ENCODE results near the gene JMJD1C. TPM values are rescaled to one million over a fixed set of nuclear protein-coding genes. Genes with fewer than 3 reads are reported as not detected.

Gene JMJD1C
- total and polyA plus RNA-seq, 2 donors = 27.8 to 273 TPM

DNA sequence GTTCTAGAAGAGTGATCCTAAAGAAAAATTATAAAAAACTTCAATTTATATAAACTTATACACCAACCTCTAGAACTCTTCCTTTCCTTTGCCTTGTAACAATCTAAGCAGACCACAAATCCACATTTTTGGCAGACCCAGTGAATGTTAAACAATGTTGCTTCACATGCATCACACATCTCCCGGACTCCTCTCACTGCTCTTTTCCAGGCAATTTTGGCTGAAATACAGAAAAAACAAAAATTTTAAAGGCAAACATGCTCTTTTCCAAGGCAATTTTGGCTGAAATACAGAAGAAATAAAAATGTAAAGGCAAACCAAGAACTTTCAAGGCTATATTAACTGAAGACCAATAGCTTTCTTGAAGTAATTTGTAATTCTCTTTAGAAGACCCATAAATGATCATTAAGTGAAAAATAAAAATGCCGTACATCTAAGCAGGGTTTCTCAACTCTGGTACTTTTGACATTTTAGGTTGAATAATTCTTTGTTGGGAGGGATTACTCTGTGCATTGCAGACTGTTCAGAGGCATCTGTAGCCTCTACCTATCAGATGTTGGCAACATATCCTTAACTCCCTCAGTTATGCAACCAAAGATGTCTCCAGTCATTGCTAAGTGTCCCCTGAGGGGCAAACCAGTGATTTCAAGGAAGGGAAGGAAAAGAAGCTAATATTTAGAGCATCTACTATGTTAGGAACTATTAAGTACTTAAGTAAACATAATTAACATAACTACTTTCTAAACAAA, 268.3 kb downstream of the JMJD1C start:
- 59% methylated on average over 2 of the region's 2 CpGs for WGBS
- no peak overlapping the region for H3K4me3 ChIP-seq (ENCODE audit: low read depth, low read length)
- no peak overlapping the region for H3K27ac ChIP-seq (ENCODE audit: low read depth)
- no peaks in the 10 kb centered on the region for H3K4me1 ChIP-seq (ENCODE audit: insufficient read depth)
- DNase-seq (ENCODE audit: extremely low spot score) = peak; percentile 43
- H3K36me3 ChIP-seq (ENCODE audit: insufficient read depth) = no peaks in the 10 kb centered on the region

DNA sequence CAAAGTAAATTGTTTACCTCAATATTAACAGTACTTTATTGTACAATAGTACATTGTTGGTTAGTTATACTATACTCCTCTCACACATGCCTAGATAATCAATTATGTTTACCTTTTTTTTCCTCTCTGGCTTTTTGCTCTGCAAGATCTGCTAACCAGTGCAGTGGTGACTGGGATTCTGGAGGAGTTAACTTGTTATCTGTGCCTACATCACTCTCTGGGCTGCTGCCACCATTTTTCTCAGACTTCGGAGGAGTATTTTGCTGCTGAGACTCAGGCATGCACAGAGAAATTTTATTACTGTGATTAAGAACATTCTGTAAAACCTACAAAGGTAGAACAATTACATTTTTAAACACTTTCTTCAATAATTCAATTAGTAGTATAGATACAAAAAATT, 273.0 kb downstream of the JMJD1C start:
- Histone ChIP-seq H3K36me3 (ENCODE audit: insufficient read depth) (no peaks in the 10 kb centered on the region), H3K4me3 (ENCODE audit: low read depth, low read length) (no peak overlapping the region), H3K27ac (ENCODE audit: low read depth) (no peak overlapping the region), H3K4me1 (ENCODE audit: insufficient read depth) (no peaks in the 10 kb centered on the region)
- WGBS = 32% methylated on average over 1 of the region's 1 CpG
- no peak for DNase-seq (ENCODE audit: extremely low spot score)

DNA sequence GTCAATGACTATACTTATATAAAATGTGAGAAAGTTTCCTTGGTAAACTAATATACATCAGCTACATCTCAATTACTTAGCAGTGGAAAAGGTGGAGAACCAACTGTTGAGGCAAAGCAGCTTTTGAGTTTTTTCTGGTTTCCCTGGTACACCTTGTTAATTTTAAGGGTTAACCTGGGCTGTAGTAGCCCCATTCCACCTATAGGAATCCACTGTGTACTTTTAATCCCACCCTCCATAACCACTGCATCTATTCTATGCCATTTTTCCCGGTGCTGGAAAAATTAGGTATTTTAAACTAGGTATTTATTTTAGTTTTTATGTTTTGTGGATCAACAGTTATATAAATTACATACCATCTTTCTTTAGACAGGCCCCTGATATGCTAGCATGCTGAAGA, 290.2 kb downstream of the JMJD1C start:
- no peak for DNase-seq (ENCODE audit: extremely low spot score)
- WGBS = 85% methylated on average over 1 of the region's 1 CpG
- H3K36me3 ChIP-seq (ENCODE audit: insufficient read depth) = peaks cover 2% of the 10 kb centered on the region
- H3K4me1 ChIP-seq (ENCODE audit: insufficient read depth) = no peaks in the 10 kb centered on the region
- H3K4me3 ChIP-seq (ENCODE audit: low read depth, low read length) = no peak overlapping the region
- no peak overlapping the region for H3K27ac ChIP-seq (ENCODE audit: low read depth)

DNA sequence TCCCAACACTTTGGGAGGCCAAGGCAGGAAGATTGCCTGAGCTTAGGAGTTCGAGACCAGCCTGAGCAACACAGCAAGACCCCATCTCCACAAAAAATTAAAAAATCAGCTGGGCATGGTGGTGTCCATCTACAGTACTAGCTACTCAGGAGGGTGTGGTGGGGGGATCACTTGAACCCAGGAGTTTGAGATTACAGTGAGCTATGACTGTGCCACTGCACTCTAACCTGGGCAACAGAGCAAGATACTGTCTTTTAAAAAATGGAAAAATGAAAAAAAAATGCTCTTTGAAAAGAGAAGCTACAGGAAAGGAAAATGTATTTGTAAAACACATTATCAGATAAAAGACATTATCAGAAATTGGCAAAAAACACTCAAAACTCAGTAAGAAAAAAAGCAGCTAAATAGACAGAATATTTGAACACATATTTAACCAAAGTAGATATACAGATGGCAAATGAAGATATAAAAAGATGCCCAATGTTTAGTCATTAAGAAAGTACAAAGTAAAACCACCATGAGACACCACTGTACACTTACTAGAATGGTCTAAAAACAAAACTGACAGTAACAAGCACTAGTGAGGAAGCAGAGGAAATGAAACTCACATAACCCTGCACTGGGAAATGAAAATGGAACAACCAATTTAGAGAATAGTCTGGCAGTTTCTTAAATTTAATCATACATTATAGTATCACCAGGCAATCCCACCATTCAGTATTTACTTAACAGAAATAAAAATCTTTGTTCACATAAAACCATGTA, 292.1 kb downstream of the JMJD1C start:
- Histone ChIP-seq H3K4me1 (ENCODE audit: insufficient read depth) (no peaks in the 10 kb centered on the region), H3K36me3 (ENCODE audit: insufficient read depth) (peaks cover 4% of the 10 kb centered on the region), H3K4me3 (ENCODE audit: low read depth, low read length) (no peak overlapping the region), H3K27ac (ENCODE audit: low read depth) (no peak overlapping the region)
- 92% methylated on average over 1 of the region's 1 CpG for WGBS
- no peak for DNase-seq (ENCODE audit: extremely low spot score)

DNA sequence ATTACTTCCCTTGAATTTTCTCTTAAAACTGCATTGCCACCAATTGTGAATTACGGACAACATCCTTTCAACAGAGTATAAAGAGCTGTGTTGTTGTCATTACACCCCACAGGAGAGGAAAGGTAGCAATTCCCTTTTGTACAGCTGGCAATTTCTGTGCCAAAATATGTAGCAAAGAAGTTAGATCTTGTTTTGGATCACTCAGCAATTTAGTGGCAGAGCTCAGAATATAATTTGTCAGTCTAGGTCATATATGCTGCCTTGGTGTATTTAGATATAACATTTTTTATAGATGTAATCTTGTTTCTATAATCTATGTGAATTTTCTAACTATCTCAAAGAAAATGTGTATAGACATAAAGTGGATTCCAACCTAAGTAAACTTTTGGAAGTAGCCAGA, 293.9 kb downstream of the JMJD1C start:
- Histone ChIP-seq H3K27ac (ENCODE audit: low read depth) (peak overlapping the region; percentile 59), H3K36me3 (ENCODE audit: insufficient read depth) (peaks cover 4% of the 10 kb centered on the region), H3K4me3 (ENCODE audit: low read depth, low read length) (no peak overlapping the region), H3K4me1 (ENCODE audit: insufficient read depth) (no peaks in the 10 kb centered on the region)
- WGBS = 94% methylated on average over 1 of the region's 1 CpG
- no peak for DNase-seq (ENCODE audit: extremely low spot score)

DNA sequence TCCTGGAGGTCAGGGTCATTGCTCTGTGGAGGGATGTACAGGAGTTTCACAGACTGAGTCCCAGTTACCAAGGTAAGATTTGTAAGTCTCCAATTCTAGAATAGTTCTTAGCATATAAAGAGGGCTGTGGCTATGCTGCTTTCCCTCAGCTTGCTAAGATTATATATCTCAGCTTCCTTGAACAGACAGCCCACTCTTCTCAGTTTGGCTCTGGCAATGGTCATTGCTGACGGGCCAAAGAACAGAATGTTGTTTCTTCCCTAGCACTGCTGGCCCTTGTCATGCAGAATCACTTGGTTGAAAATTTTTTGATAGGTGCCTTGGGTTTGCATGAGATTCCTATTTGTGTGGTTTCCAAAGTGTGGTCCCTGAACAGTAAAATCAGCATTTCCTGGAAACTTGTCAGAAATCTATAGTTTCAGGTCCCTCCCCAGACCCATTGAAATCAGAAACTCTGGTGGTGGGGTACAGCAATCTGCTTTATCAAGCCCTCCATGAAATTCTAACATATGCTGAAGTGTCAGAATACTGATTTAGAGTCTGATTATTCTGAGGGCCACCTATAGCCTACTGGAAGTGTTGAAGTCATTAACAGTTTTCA, 294.4 kb downstream of the JMJD1C start:
- 64% methylated on average over 1 of the region's 1 CpG for WGBS
- H3K4me1 ChIP-seq (ENCODE audit: insufficient read depth) = no peaks in the 10 kb centered on the region
- no peak overlapping the region for H3K4me3 ChIP-seq (ENCODE audit: low read depth, low read length)
- no peak overlapping the region for H3K27ac ChIP-seq (ENCODE audit: low read depth)
- peaks cover 4% of the 10 kb centered on the region for H3K36me3 ChIP-seq (ENCODE audit: insufficient read depth)
- DNase-seq (ENCODE audit: extremely low spot score) = no peak

DNA sequence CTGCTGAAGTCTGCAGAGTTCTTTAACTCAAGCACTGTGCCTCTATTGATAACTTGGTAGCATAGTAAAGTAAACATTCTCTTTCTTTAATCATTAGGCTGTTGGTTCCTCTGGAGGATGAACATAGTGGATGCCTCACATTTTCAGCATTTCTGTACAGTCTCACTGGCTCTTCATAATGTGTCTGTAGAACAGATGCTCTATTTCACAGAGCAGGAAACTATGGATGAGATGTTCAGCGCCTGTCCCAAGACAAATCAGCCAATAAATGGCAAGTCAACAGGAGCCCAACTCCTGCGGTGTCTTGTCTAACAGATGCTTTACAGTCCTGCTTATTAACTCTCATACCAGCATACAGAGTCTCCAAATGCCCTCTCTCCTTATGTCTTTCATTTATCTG, 296.2 kb downstream of the JMJD1C start:
- WGBS = 56% methylated on average over 2 of the region's 2 CpGs
- H3K27ac ChIP-seq (ENCODE audit: low read depth) = no peak overlapping the region
- H3K4me3 ChIP-seq (ENCODE audit: low read depth, low read length) = no peak overlapping the region
- H3K4me1 ChIP-seq (ENCODE audit: insufficient read depth) = no peaks in the 10 kb centered on the region
- DNase-seq (ENCODE audit: extremely low spot score) = no peak
- H3K36me3 ChIP-seq (ENCODE audit: insufficient read depth) = peaks cover 5% of the 10 kb centered on the region

DNA sequence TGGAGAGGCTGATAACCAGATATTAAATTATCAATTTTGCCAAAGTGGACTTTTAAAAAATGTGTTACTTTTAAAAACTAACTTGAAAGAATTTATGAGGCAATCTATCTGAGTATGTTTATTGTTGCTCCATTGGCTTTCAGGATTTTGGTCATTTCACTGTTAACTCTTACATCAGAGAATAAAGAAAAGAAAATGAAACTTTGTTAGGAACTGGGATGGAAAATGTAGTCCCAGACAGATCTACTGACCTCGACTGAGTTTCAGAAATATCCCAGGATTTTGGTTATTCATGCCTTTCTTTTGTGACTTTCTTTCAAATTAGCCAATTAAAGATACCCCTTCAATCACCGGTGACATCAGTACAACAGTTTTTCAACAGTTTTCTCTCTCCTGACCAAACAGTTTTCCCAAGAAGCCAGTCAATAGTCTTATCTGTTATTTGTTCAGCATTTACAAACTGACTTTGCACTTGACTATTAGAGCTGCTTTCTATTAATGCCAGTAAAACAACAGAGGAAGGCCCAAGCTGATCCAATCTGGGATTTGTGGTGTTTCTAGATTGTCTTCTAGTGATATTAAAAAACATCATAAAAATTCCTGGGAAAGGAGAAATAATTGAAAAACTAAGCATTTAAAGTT, 296.8 kb downstream of the JMJD1C start:
- peak overlapping the region; percentile 50 for H3K27ac ChIP-seq (ENCODE audit: low read depth)
- DNase-seq (ENCODE audit: extremely low spot score) = no peak
- H3K4me1 ChIP-seq (ENCODE audit: insufficient read depth) = no peaks in the 10 kb centered on the region
- no peak overlapping the region for H3K4me3 ChIP-seq (ENCODE audit: low read depth, low read length)
- H3K36me3 ChIP-seq (ENCODE audit: insufficient read depth) = peaks cover 6% of the 10 kb centered on the region
- 73% methylated on average over 2 of the region's 2 CpGs for WGBS

DNA sequence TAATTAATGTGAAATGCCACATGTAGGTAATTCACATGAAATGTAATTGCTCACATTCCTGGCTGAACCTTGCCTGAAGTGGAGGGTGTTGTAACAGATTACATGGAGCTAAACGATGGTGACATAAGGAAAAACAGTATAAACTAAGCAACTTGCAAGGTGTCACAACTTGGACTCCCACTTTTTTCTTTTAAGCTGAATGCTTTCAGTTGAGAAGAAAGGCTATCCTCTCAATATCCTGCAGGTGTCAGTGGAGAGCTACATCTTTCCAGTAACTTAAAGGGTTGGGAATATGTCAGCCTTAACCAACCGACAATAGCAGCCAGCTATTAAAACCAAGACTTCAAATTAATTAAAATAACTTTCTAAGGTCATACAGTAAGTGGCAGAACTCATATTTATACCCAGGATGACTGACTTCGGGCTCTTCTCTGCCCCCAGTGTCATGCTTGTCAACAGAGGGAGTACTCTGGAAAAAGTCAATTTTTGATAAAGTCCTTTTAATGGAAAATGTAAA, 299.0 kb downstream of the JMJD1C start:
- DNase-seq (ENCODE audit: extremely low spot score) = peak; percentile 48
- 19% methylated on average over 3 of the region's 3 CpGs for WGBS
- Histone ChIP-seq H3K36me3 (ENCODE audit: insufficient read depth) (peaks cover 6% of the 10 kb centered on the region), H3K4me1 (ENCODE audit: insufficient read depth) (no peaks in the 10 kb centered on the region), H3K27ac (ENCODE audit: low read depth) (no peak overlapping the region), H3K4me3 (ENCODE audit: low read depth, low read length) (no peak overlapping the region)

DNA sequence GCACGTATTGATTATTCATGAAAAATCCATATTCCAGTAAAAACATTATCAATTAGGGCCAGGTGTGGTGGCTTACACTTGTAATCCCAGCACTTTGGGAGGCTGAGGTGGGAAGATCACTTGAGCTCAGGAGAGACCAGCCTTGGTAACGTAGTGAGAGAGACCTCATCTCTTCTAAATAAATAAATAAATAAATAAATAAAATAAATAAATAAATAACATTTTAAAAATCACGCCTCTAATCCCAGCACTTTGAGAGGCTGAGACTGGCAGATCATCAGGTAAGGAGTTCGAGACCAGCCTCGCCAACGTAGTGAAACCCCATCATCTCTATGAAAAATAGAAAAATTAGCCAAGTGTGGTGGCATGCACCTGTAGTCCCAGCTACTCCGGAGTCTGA, 300.5 kb downstream of the JMJD1C start:
- WGBS = 95% methylated on average over 7 of the region's 7 CpGs
- H3K4me1 ChIP-seq (ENCODE audit: insufficient read depth) = no peaks in the 10 kb centered on the region
- H3K36me3 ChIP-seq (ENCODE audit: insufficient read depth) = peaks cover 5% of the 10 kb centered on the region
- no peak overlapping the region for H3K4me3 ChIP-seq (ENCODE audit: low read depth, low read length)
- DNase-seq (ENCODE audit: extremely low spot score) = no peak
- no peak overlapping the region for H3K27ac ChIP-seq (ENCODE audit: low read depth)

DNA sequence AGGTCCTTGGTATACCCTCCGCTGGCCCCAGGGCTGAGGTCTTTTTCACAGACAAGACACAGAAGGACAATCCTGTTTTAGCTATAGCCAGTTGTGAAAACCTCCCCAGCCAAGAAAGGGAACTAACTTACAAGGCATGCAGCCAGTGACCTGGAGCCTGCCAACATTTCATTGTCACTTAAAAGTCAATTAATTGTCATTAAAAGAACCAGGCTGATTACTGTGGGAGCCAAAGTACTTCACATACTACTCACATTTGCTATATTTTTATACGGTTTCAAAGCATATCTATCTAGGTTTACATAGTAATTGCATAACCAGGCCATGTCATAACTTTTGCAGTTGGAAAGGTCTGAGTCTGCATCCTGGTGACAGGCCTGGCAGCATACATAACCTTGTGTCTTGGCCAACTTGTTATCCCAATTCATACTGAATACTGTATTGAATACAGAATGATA, 301.6 kb downstream of the JMJD1C start:
- no peaks in the 10 kb centered on the region for H3K4me1 ChIP-seq (ENCODE audit: insufficient read depth)

DNA sequence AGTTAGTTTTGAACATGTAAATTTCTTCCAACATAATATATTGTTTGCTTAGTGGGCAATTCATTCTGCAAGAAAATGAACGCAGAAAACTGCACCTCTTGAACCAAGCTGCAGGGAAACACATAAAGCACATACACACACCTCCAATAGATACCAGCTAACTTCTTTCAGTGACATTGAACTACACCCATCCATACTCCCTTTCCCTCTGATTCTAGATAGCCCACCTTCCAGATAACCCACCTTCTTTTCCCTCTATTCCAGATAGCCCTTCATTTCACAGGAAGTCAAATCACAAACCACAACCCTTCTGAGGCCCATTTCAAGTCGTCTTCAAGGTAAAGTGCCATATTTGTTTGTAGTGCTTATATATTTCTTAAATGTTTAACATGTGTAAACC, 304.2 kb downstream of the JMJD1C start:
- DNase-seq (ENCODE audit: extremely low spot score) = no peak
- no peak overlapping the region for H3K27ac ChIP-seq (ENCODE audit: low read depth)
- H3K36me3 ChIP-seq (ENCODE audit: insufficient read depth) = peaks cover 1% of the 10 kb centered on the region
- no peaks in the 10 kb centered on the region for H3K4me1 ChIP-seq (ENCODE audit: insufficient read depth)
- H3K4me3 ChIP-seq (ENCODE audit: low read depth, low read length) = no peak overlapping the region
- 52% methylated on average over 2 of the region's 2 CpGs for WGBS

More for the DNA sequence above, 301.6 kb downstream of the JMJD1C start:
- WGBS = 73% methylated on average over 2 of the region's 2 CpGs
- Histone ChIP-seq H3K36me3 (ENCODE audit: insufficient read depth) (peaks cover 1% of the 10 kb centered on the region), H3K27ac (ENCODE audit: low read depth) (no peak overlapping the region), H3K4me3 (ENCODE audit: low read depth, low read length) (no peak overlapping the region)
- DNase-seq (ENCODE audit: extremely low spot score) = no peak

DNA sequence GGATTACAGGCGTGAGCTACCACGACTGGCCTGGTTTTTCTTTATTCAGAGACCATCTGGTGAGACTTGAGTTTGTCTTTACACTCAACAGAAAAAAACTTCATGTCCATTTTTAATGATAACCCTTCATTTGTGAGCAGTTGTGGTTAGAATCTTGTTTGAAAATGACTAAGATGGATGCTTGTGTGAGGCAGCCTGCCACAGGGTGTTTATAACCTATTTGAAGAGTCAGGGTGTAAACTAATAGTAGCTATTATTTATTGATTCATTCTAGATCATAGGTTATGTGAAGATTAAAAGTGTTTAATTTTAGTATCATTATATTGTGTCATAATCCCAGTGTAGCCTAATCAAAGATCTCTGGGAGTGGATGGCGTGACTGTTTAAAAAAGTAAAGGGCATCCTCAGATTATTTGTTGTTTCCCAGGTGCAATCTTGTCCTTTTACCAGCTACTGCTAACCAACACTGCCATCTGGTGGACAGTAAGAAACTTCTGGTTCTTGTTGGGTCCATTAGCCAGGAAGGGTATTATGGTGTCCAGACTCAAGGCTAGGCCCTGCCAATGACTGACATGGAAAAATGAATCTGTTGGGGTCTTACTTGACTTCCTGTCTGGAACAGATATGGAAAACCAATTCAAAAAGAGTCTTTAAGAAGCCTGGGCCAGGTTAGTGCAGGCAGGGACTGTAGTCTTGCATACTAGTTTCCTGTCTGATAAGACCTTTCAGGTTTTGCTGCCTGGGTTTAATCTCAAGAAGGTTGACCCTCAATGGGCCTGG, 307.7 kb downstream of the JMJD1C start:
- WGBS = 70% methylated on average over 3 of the region's 3 CpGs
- Histone ChIP-seq H3K36me3 (ENCODE audit: insufficient read depth) (no peaks in the 10 kb centered on the region), H3K4me3 (ENCODE audit: low read depth, low read length) (no peak overlapping the region), H3K4me1 (ENCODE audit: insufficient read depth) (no peaks in the 10 kb centered on the region), H3K27ac (ENCODE audit: low read depth) (no peak overlapping the region)
- peak; percentile 56 for DNase-seq (ENCODE audit: extremely low spot score)
